GM23248 (cell line): ENCODE results near the gene NOL7. TPM values are rescaled to one million over a fixed set of nuclear protein-coding genes. Genes with fewer than 3 reads are reported as not detected.

ENCODE experiments used
- DNase-seq: peaks from one replicate; pipeline ENCODE4 v3.0.0-alpha.2; 2015
- H2AFZ ChIP-seq: fragments of 200-600 bp; sonication (generic); 2 replicates; pipeline ENCODE4 v1.6.1; 2016; ENCODE audit warnings: antibody characterized with exemption
- H3F3A ChIP-seq: fragments of 200-600 bp; sonication (generic); 2 replicates; pipeline ENCODE4 v1.6.1; 2016; ENCODE audit warnings: mild to moderate bottlenecking, antibody characterized with exemption, mixed run types; ENCODE audit not compliant: insufficient read depth
- H3K27ac ChIP-seq: fragments of 200-600 bp; sonication (generic); 2 replicates; pipeline ENCODE4 v1.5.1; 2016; ENCODE audit warnings: mild to moderate bottlenecking
- H3K27me3 ChIP-seq: fragments of 200-600 bp; sonication (generic); replicated peaks from 2 replicates; pipeline ENCODE4 v1.6.1; 2016; ENCODE audit warnings: mild to moderate bottlenecking; ENCODE audit not compliant: insufficient read depth
- H3K36me3 ChIP-seq: fragments of 200-600 bp; sonication (generic); 2 replicates; pipeline ENCODE4 v1.6.1; 2016; ENCODE audit warnings: low read depth, mild to moderate bottlenecking
- H3K4me1 ChIP-seq: fragments of 200-600 bp; sonication (generic); 2 replicates; pipeline ENCODE4 v1.6.1; 2016; ENCODE audit warnings: mild to moderate bottlenecking; ENCODE audit not compliant: insufficient read depth
- H3K4me2 ChIP-seq: fragments of 200-600 bp; sonication (generic); one replicate; pipeline ENCODE4 v1.6.1; 2016; ENCODE audit warnings: mild to moderate bottlenecking; ENCODE audit not compliant: unreplicated experiment
- H3K4me3 ChIP-seq: fragments of 200-600 bp; sonication (generic); 2 replicates; pipeline ENCODE4 v1.5.1; 2016; ENCODE audit warnings: mild to moderate bottlenecking
- H3K79me2 ChIP-seq: fragments of 200-600 bp; sonication (generic); 2 replicates; pipeline ENCODE4 v1.6.1; 2016; ENCODE audit warnings: mild to moderate bottlenecking; ENCODE audit not compliant: insufficient read depth
- H3K9ac ChIP-seq: fragments of 200-600 bp; sonication (generic); 2 replicates; pipeline ENCODE4 v1.6.1; 2016; ENCODE audit warnings: mild to moderate bottlenecking
- H3K9me2 ChIP-seq: fragments of 200-600 bp; sonication (generic); 2 replicates; pipeline ENCODE4 v1.6.1; 2016; ENCODE audit warnings: mixed run types, mild to moderate bottlenecking, moderate library complexity; ENCODE audit not compliant: insufficient read depth
- H3K9me3 ChIP-seq: fragments of 200-600 bp; sonication (generic); one replicate; pipeline ENCODE4 v1.6.1; 2017; ENCODE audit warnings: low read depth
- H4K20me1 ChIP-seq: fragments of 200-600 bp; sonication (generic); 2 replicates; pipeline ENCODE4 v1.6.0; 2016; ENCODE audit not compliant: insufficient read depth
- EZH2 ChIP-seq: fragments of 200-600 bp; sonication (generic); IDR thresholded peaks from 2 replicates; pipeline ENCODE4 v1.6.1; 2018; ENCODE audit warnings: antibody characterized with exemption, mild to moderate bottlenecking; ENCODE audit not compliant: insufficient read depth, poor library complexity, severe bottlenecking
- EZH2phosphoT487 ChIP-seq: fragments of 200-600 bp; sonication (generic); IDR thresholded peaks from 2 replicates; pipeline ENCODE4 v1.6.1; 2018; ENCODE audit warnings: antibody characterized with exemption, moderate library complexity, mild to moderate bottlenecking, low read depth; ENCODE audit not compliant: insufficient read depth
- WGBS, 2 experiments: methylation state at CpG; one replicate each; pipeline ENCODE4 v1.1.6; 2015 to 2017; ENCODE audit warnings: low lambda C conversion rate in 2 of 2, low coverage in 1 of 2; ENCODE audit errors: missing lambda C conversion rate in 2 of 2; 5-methylcytosine and 5-hydroxymethylcytosine counted together
- in situ Hi-C: fragments of 300-500 bp; cut with MboI; formaldehyde crosslinking; loops from 2 replicates; pipeline ENCODE4 v1.15.0; 2020
- polyA plus RNA-seq: library from polyadenylated mRNA; unstranded; fragments of >200 nt; fragmentation: Nextera tagmentation; extraction: Ambion mirVana; gene quantifications from 2 replicates; pipeline ENCODE4 v1.2.1, GENCODE V29; 2016
- total RNA-seq: library from RNA; depleted of rRNA; stranded (reverse); fragments of >200 nt; shearing (Covaris generic); gene quantifications from 2 replicates; pipeline ENCODE4 v1.2.3, GENCODE V29; 2014

NOL7 gene
- total and polyA plus RNA-seq, 2 experiments from 2014 or later: 53.1 to 124 TPM

DNA sequence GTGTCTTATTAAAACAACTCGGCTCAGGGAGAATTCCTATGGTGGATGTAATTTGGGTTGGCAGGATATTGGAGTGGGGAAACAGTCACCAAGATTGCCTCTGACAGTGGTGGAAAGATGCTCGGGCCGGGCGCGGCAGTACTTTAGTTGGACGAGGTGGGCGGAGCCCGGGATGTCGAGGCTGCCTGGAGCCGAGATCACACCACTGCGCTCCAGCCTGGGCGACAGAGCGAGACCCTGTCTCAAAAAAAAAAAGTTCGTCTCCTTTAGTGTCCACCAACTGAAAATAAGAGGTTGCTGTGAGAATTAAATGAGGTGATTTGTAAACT, 621 bp downstream of the NOL7 start:
- H2AFZ ChIP-seq: peak overlapping the region; percentile 77
- peak overlapping the region; percentile 81 for H3K4me3 ChIP-seq
- 1 to 3% methylated on average over 14 of the region's 14 CpGs for WGBS, 2 experiments
- in situ Hi-C loops: no loop called here
- no peaks in the 10 kb centered on the region for H4K20me1 ChIP-seq
- peaks cover 23% of the 10 kb centered on the region for H3K4me1 ChIP-seq
- no peaks in the 10 kb centered on the region for H3K9me2 ChIP-seq
- peaks cover 36% of the 10 kb centered on the region for H3K36me3 ChIP-seq
- peak overlapping the region; percentile 91 for H3K9ac ChIP-seq
- no peaks in the 10 kb centered on the region for H3K9me3 ChIP-seq
- peak overlapping the region; percentile 96 for H3K4me2 ChIP-seq
- H3K27me3 ChIP-seq: no peaks in the 10 kb centered on the region
- peaks cover 48% of the 10 kb centered on the region for H3K79me2 ChIP-seq
- H3K27ac ChIP-seq: peak overlapping the region; percentile 82
- peaks cover 28% of the 10 kb centered on the region for H3F3A ChIP-seq
- no peak for TF ChIP-seq EZH2
- no peak for TF ChIP-seq EZH2phosphoT487
- DNase-seq: peak; percentile 87

DNA sequence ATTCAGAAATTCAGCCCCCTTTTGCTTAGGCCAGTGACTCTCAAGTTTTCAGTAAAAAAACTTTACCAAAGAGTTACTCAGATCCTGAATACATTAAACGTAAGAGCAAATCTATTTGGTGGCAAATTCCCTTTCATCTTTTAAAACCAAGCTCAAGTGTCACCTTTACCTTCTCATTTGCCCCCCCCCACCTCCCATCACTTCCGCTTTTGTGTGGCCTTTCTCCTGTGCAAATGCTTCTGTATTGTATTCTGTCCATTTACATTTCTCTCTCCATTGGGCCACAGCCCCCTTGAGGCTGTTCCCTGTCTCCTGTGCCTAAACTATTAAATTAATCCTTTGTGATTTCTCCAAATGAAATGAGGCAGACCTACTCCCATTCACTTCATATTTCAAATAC, 1.9 kb downstream of the NOL7 start:
- peaks cover 41% of the 10 kb centered on the region for H3F3A ChIP-seq
- no peaks in the 10 kb centered on the region for H3K27me3 ChIP-seq
- H3K4me1 ChIP-seq: peaks cover 23% of the 10 kb centered on the region
- peaks cover 56% of the 10 kb centered on the region for H3K79me2 ChIP-seq
- H3K36me3 ChIP-seq: peaks cover 49% of the 10 kb centered on the region
- H3K4me2 ChIP-seq: peak overlapping the region; percentile 96
- H3K9me3 ChIP-seq: no peaks in the 10 kb centered on the region
- peak overlapping the region; percentile 81 for H3K4me3 ChIP-seq
- in situ Hi-C loops: no loop called here
- WGBS, 2 experiments: 52 to 56% methylated on average over 2 of the region's 2 CpGs
- no peaks in the 10 kb centered on the region for H3K9me2 ChIP-seq
- no peak for TF ChIP-seq EZH2
- TF ChIP-seq EZH2phosphoT487: no peak
- no peak overlapping the region for H3K27ac ChIP-seq
- no peak overlapping the region for H2AFZ ChIP-seq
- no peaks in the 10 kb centered on the region for H4K20me1 ChIP-seq
- peak overlapping the region; percentile 91 for H3K9ac ChIP-seq
- peak; percentile 7 for DNase-seq

- peaks cover 34% of the 10 kb centered on the region for H3K79me2 ChIP-seq
- no peak overlapping the region for H3K9ac ChIP-seq
- no peaks in the 10 kb centered on the region for H3K9me3 ChIP-seq
- no peaks in the 10 kb centered on the region for H3K27me3 ChIP-seq
- peak; percentile 66 for DNase-seq
- no peak overlapping the region for H2AFZ ChIP-seq
- H3K4me2 ChIP-seq: no peak overlapping the region
- 0 out of 2 replicates have a peak overlapping the region, but pooled peaks have one; percentile 12 for H3K27ac ChIP-seq
- no peaks in the 10 kb centered on the region for H3K9me2 ChIP-seq
- H3F3A ChIP-seq: peaks cover 67% of the 10 kb centered on the region
- peaks cover 65% of the 10 kb centered on the region for H3K36me3 ChIP-seq
- TF ChIP-seq EZH2: no peak
- no peak for TF ChIP-seq EZH2phosphoT487
- H3K4me3 ChIP-seq: no peak overlapping the region
- in situ Hi-C loops: no loop called here
- 61 to 67% methylated on average over 4 of the region's 4 CpGs for WGBS, 2 experiments
- no peaks in the 10 kb centered on the region for H3K4me1 ChIP-seq
- H4K20me1 ChIP-seq: no peaks in the 10 kb centered on the region
Measured at GRCh38 chr6:13624871-13625288, 9.7 kb downstream of the NOL7 start.

- H3K9ac ChIP-seq: no peak overlapping the region
- 61 to 72% methylated on average over 4 of the region's 4 CpGs for WGBS, 2 experiments
- in situ Hi-C loops: no loop called here
- H3K27me3 ChIP-seq: no peaks in the 10 kb centered on the region
- TF ChIP-seq EZH2 (no peak), EZH2phosphoT487 (no peak)
- H4K20me1 ChIP-seq: no peaks in the 10 kb centered on the region
- no peaks in the 10 kb centered on the region for H3K9me3 ChIP-seq
- H2AFZ ChIP-seq: no peak overlapping the region
- peaks cover 15% of the 10 kb centered on the region; the same call in 1 of the 2 replicates for H3K79me2 ChIP-seq
- no peaks in the 10 kb centered on the region for H3K4me1 ChIP-seq
- no peak overlapping the region for H3K4me3 ChIP-seq
- H3K9me2 ChIP-seq: no peaks in the 10 kb centered on the region
- H3K4me2 ChIP-seq: no peak overlapping the region
- H3K27ac ChIP-seq: no peak overlapping the region
- DNase-seq: no peak
- H3K36me3 ChIP-seq: peaks cover 55% of the 10 kb centered on the region
- H3F3A ChIP-seq: peaks cover 27% of the 10 kb centered on the region
Measured at GRCh38 chr6:13629459-13630116, 14.5 kb downstream of the NOL7 start.

DNA sequence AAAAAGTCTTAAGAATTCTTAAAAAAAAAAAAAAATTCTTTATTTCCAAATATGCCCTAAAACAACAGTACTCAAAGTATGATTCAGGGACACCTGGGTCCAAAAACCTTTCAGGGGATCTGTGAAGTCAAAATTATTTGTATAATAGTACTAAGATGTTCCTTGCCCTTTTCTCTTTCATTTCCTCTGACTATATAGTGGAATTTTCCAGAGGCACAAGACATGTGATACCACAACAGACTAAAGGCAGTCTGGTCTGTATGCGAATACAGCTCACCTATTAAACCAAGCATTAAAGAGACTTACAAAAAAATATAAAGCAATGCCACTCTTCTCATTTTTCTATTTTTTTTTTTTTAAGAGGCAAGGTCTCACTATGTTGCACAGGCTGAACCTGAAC, 15.4 kb downstream of the NOL7 start:
- no peak overlapping the region for H2AFZ ChIP-seq
- H3K4me3 ChIP-seq: no peak overlapping the region
- no peaks in the 10 kb centered on the region for H4K20me1 ChIP-seq
- DNase-seq: no peak
- H3K4me2 ChIP-seq: no peak overlapping the region
- in situ Hi-C loops: no loop called here
- H3K27ac ChIP-seq: no peak overlapping the region
- H3K9me2 ChIP-seq: no peaks in the 10 kb centered on the region
- H3F3A ChIP-seq: peaks cover 21% of the 10 kb centered on the region; the same call in 1 of the 2 replicates
- 100% methylated on average over 1 of the region's 1 CpG for WGBS, 2 experiments
- no peak overlapping the region for H3K9ac ChIP-seq
- no peaks in the 10 kb centered on the region for H3K4me1 ChIP-seq
- peaks cover 49% of the 10 kb centered on the region for H3K36me3 ChIP-seq
- H3K79me2 ChIP-seq: peaks cover 15% of the 10 kb centered on the region; the same call in 1 of the 2 replicates
- H3K27me3 ChIP-seq: no peaks in the 10 kb centered on the region
- no peaks in the 10 kb centered on the region for H3K9me3 ChIP-seq
- TF ChIP-seq EZH2 (no peak), EZH2phosphoT487 (no peak)
